Adrenal gland (tissue), 19 donors: Measurements from ENCODE around the gene SLF1. TPM values are rescaled to one million over a fixed set of nuclear protein-coding genes. Genes with fewer than 3 reads are reported as not detected.
A peak's percentile ranks its signal among the peaks of the same experiment; 100 is the strongest.
"Not testable (repeated sequence)": the region's sequence is repeated elsewhere in the genome, so short reads cannot be mapped to it uniquely, and the experiment has no call there.

ENCODE experiments used
- DNase-seq, 7 donors: peaks; one replicate each; pipeline ENCODE4 v3.0.0-alpha.2; 2019 to 2020
- H3K27ac ChIP-seq, 5 donors: fragments of 200-600 bp; sonication (generic) in 4 of 5; 1 replicate in 3 of 5; 2 replicates in 2 of 5; pipeline versions ENCODE4 v1.5.1 to v1.8.0; 2016 to 2020; ENCODE audit warnings: mild to moderate bottlenecking in 1 of 5
- H3K27me3 ChIP-seq: fragments of 200-600 bp; 2 replicates; pipeline ENCODE4 v1.8.0; 2021
- H3K36me3 ChIP-seq, 2 donors: fragments of 200-600 bp; replicated peaks in 1 of 2; 1 replicate in 1 of 2; 2 replicates in 1 of 2; pipeline versions ENCODE4 v1.5.1 to v1.8.0; 2018 to 2022
- H3K4me1 ChIP-seq, 2 donors: fragments of 200-600 bp; replicated peaks in 1 of 2; 1 replicate in 1 of 2; 2 replicates in 1 of 2; pipeline versions ENCODE4 v1.5.1 to v1.8.0; 2018 to 2021
- H3K4me3 ChIP-seq, 4 donors: fragments of 200-600 bp; sonication (generic) in 3 of 4; one replicate each; pipeline ENCODE4 v1.5.1; 2016 to 2018
- H3K9me3 ChIP-seq, 3 donors: fragments of 200-600 bp; sonication (generic) in 1 of 3; replicated peaks in 1 of 3; 1 replicate in 2 of 3; 2 replicates in 1 of 3; pipeline versions ENCODE4 v1.5.1 to v1.8.0; 2016 to 2021
- CTCF ChIP-seq, 6 experiments: fragments of 450-650 bp in 4 of 6; fragments of 200-600 bp in 2 of 6; sonication (generic) in 1 of 6; IDR thresholded peaks; 1 replicate in 5 of 6; 2 replicates in 1 of 6; pipeline versions ENCODE4 v1.5.1 to v1.8.0; 2016 to 2021; ENCODE audit warnings: antibody characterized with exemption in 6 of 6, mild to moderate bottlenecking in 2 of 6, moderate library complexity in 1 of 6
- POLR2A ChIP-seq, 2 donors: fragments of 450-650 bp; IDR thresholded peaks; one replicate each; pipeline ENCODE4 v1.6.1; 2017; ENCODE audit warnings: antibody characterized with exemption in 2 of 2, mild to moderate bottlenecking in 2 of 2, moderate library complexity in 1 of 2
- WGBS, 4 donors: extraction: QIAGEN DNeasy Blood & Tissue Kit in 2 of 4; methylation state at CpG; one replicate each; pipeline versions ENCODE4 v1.1.5 to v1.1.7; 2013 to 2017; 5-methylcytosine and 5-hydroxymethylcytosine counted together
- intact Hi-C, 2 donors: fragments of 100-400 bp; cut with DNase I; formaldehyde crosslinking; loops; one replicate each; pipeline versions ENCODE4 v1.14.1 to v1.15.0; 2022 to 2023
- long read RNA-seq, 10 donors: library from polyadenylated mRNA in 3 of 10; unstranded in 2 of 10; stranded (forward) in 1 of 10; transcript quantifications; one replicate each; pipeline ENCODE4 v2.0.0 and lab custom pipeline, GENCODE V29; 2021 to 2026
- polyA plus RNA-seq, 3 donors: library from polyadenylated mRNA; stranded (reverse); fragments of 200-250 nt in 2 of 3; fragments of 350-450 nt in 1 of 3; fragmentation: Illumina TruSeq in 1 of 3; extraction: RNeasy Lipid Tissue Mini Kit (QIAGEN cat#74804) in 1 of 3; gene quantifications; one replicate each; pipeline ENCODE4 v1.2.3, GENCODE V29; 2013 to 2014
- total RNA-seq, 9 donors: library from RNA; depleted of rRNA in 4 of 9; stranded (reverse); fragments of >200 nt in 4 of 9; fragments of 120-200 nt in 1 of 9; fragmentation: NEBNext Ultra II Directional in 1 of 9; extraction: Animal tissue kit (Norgen Biotek cat#: 25700) in 1 of 9; gene quantifications; one replicate each; pipeline versions ENCODE4 v1.1.0 to v1.2.4, GENCODE V29; 2013 to 2023
- donor health status: healthy with polysubstance abuse.
- donor health status: Bipolar disorder and iron deficiency.
- donor health status: DM: yes; HTN: yes; CAD: no.
- donor health status: DM: no; HTN: no; CAD: no.
- donor health status: DM: no; HTN: no; CAD: no.
- donor health status: DM: yes; HTN: yes; CAD: no.

The SLF1 gene
- total RNA-seq (1 to 10 TPM; 1.3 to 9.8 (median 3.8) TPM), polyA plus RNA-seq (1 to 10 TPM; 2.8 to 4.3 (median 2.9) TPM)
- long read RNA-seq, donor 1 = 0 reads
- long read RNA-seq, donor 2, full-length matches to known transcripts = 1 of 1 reads
- long read RNA-seq, donor 2, partial matches to known transcripts = 0 of 1 reads
- long read RNA-seq, donor 2, other reads (novel, unspliced or antisense) = 0 of 1 reads
- long read RNA-seq, donor 3 = 0 reads
- long read RNA-seq, donor 4, partial matches to known transcripts = 5 of 7 reads
- long read RNA-seq, donor 4, other reads (novel, unspliced or antisense) = 2 of 7 reads
- long read RNA-seq, donor 5, full-length matches to known transcripts = 1 of 5 reads
- long read RNA-seq, donor 5, partial matches to known transcripts = 0 of 5 reads
- long read RNA-seq, donor 5, other reads (novel, unspliced or antisense) = 4 of 5 reads
- long read RNA-seq, donor 6, partial matches to known transcripts = 1 of 1 reads
- long read RNA-seq, donor 6, other reads (novel, unspliced or antisense) = 0 of 1 reads
- long read RNA-seq, donor 7 = 0 reads
- long read RNA-seq, donor 8 = 0 reads
- long read RNA-seq, donor 9 = 0 reads
- long read RNA-seq, donor 10 = 0 reads

- H3K4me3 ChIP-seq = peak within 1 kb of the TSS; percentile 43 to 98 (median 72)
- H3K4me1 ChIP-seq = peaks cover 8 to 18% of the 10 kb centered on the region in 2 donors
- no peaks in the 10 kb centered on the region for H3K27me3 ChIP-seq
- intact Hi-C loops = no loop called here
- peak; percentile 88 to 96 (median 91) for DNase-seq
- TF ChIP-seq POLR2A (IDR thresholded peaks at IDR 0.05) = peak in 1 of 2 donors; percentile 46
- no peak for TF ChIP-seq CTCF (IDR thresholded peaks at IDR 0.05)
- H3K9me3 ChIP-seq = no peaks in the 10 kb centered on the region
- WGBS, 4 donors = 0 to 1% (median 0%) methylated on average over 16 to 63 of the region's 63 CpGs
- H3K27ac ChIP-seq = peak within 1 kb of the TSS; percentile 54 to 93 (median 72)
- no peaks in the 10 kb centered on the region for H3K36me3 ChIP-seq
Observed at GRCh38 chr5:94618493-94619328, at the start of gene SLF1, which contains the start of gene KIAA0825. TSS of gene SLF1 (plus strand) at chr5:94618669. CDS start at chr5:94628811, 10,142 bp downstream. TSS of gene KIAA0825 (minus strand) at chr5:94618604. CDS start at chr5:94537126, 81,478 bp downstream.

- no peaks in the 10 kb centered on the region for H3K36me3 ChIP-seq
- H3K4me1 ChIP-seq = no peaks in the 10 kb centered on the region
- no peak for DNase-seq
- H3K27ac ChIP-seq = no peak overlapping the region
- H3K4me3 ChIP-seq = no peak overlapping the region
- TF ChIP-seq CTCF (IDR thresholded peaks at IDR 0.05) (no peak), POLR2A (IDR thresholded peaks at IDR 0.05) (no peak)
- no peaks in the 10 kb centered on the region for H3K27me3 ChIP-seq
- intact Hi-C loops = no loop called here
- no peaks in the 10 kb centered on the region for H3K9me3 ChIP-seq
Observed at GRCh38 chr5:94571415-94571814, 47.1 kb upstream of the SLF1 start.

- H3K27me3 ChIP-seq, H3K4me1 ChIP-seq, H3K9me3 ChIP-seq, H3K4me3 ChIP-seq, DNase-seq, H3K27ac ChIP-seq, intact Hi-C loops, H3K36me3 ChIP-seq: not testable (repeated sequence)
- 89 to 100% (median 95%) methylated on average over 1 of the region's 1 CpG; no CpG with 5 or more reads in 1 of the 4 donors for WGBS, 4 donors
Observed at GRCh38 chr5:94573349-94573748, 45.1 kb upstream of the SLF1 start.

- Histone ChIP-seq H3K4me3 (no peak overlapping the region), H3K4me1 (no peaks in the 10 kb centered on the region), H3K9me3 (no peaks in the 10 kb centered on the region), H3K36me3 (no peaks in the 10 kb centered on the region), H3K27ac (no peak overlapping the region), H3K27me3 (no peaks in the 10 kb centered on the region)
- WGBS, 4 donors = 83 to 88% (median 87%) methylated on average over 4 of the region's 4 CpGs
- TF ChIP-seq POLR2A (IDR thresholded peaks at IDR 0.05) (no peak), CTCF (IDR thresholded peaks at IDR 0.05) (no peak)
- DNase-seq = no peak
- intact Hi-C loops = no loop called here
Observed at GRCh38 chr5:94575196-94575595, 43.3 kb upstream of the SLF1 start.
